Measurements from ENCODE around the gene MND1. TPM values are rescaled to one million over a fixed set of nuclear protein-coding genes. Genes with fewer than 3 reads are reported as not detected.

MND1 gene
- total RNA-seq, 2 experiments from 2014 or later, result 59.4 to 101 TPM

- no peaks in the 10 kb centered on the region for H4K20me1 ChIP-seq (ENCODE audit: insufficient read depth, low read length)
- H3K36me3 ChIP-seq (ENCODE audit: insufficient read depth, low read length), result peaks cover 47% of the 10 kb centered on the region
- H2AFZ ChIP-seq (ENCODE audit: low read length), result peak overlapping the region; percentile 83; the same call in 1 of the 2 replicates
- intact Hi-C loops (cut with micrococcal nuclease; ENCODE audit: unreplicated experiment), result no loop called here
- H3K4me3 ChIP-seq (ENCODE audit: low read depth, low read length, poor library complexity, severe bottlenecking), result peak overlapping the region; percentile 62
- DNase-seq (ENCODE audit: low spot score), result peak; percentile 43
- POLR2A ChIA-PET, result interaction anchor here (0.7 to 2.6 kb wide), 11 partner anchors 11 to 130 kb away, joined by 3 to 10 read pairs (median 4); partner anchors contain the start of gene TMEM131L
- peaks cover 51% of the 10 kb centered on the region for H3K4me1 ChIP-seq (ENCODE audit: insufficient read depth, low read length, poor library complexity, severe bottlenecking)
- no TSS peak for BruUV-seq (replicated peaks)
- H3K9me2 ChIP-seq (ENCODE audit: insufficient read depth, low read length), result no peaks in the 10 kb centered on the region
- CTCF ChIA-PET (ENCODE audit: unreplicated experiment), result no interaction called here
- no peaks in the 10 kb centered on the region for H3K79me2 ChIP-seq (ENCODE audit: insufficient read depth, low read depth, low read length)
- H3K27ac ChIP-seq (ENCODE audit: low read depth, low read length, poor library complexity, severe bottlenecking), result peak overlapping the region; percentile 82
- H3K9me3 ChIP-seq (ENCODE audit: low read length), result no peaks in the 10 kb centered on the region
- no peak for TF ChIP-seq CTCF (conservative IDR thresholded peaks at IDR 0.05; ENCODE audit: low read length)
- TF ChIP-seq EZH2phosphoT487 (IDR thresholded peaks at IDR 0.05; ENCODE audit: borderline replicate concordance, low read depth, low read length), result no peak
- peak overlapping the region; percentile 82 for H3K4me2 ChIP-seq (ENCODE audit: low read length)
Observed at GRCh38 chr4:153418558-153418957, 74.1 kb downstream of the MND1 start.

- H3K79me2 ChIP-seq (ENCODE audit: insufficient read depth, low read depth, low read length), result no peaks in the 10 kb centered on the region
- no peaks in the 10 kb centered on the region for H3K9me2 ChIP-seq (ENCODE audit: insufficient read depth, low read length)
- peak overlapping the region; percentile 82 for H3K4me2 ChIP-seq (ENCODE audit: low read length)
- H3K4me3 ChIP-seq (ENCODE audit: low read depth, low read length, poor library complexity, severe bottlenecking), result peak overlapping the region; percentile 62
- peak overlapping the region; percentile 83; the same call in 1 of the 2 replicates for H2AFZ ChIP-seq (ENCODE audit: low read length)
- BruUV-seq (replicated peaks), result TSS peak; percentile 41
- ChIA-PET CTCF (ENCODE audit: unreplicated experiment) (interaction anchor here (0.6 kb wide), 1 partner anchor 37 kb away, joined by 3 read pairs; no protein-coding TSS in a partner anchor), POLR2A (interaction anchor here (0.5 to 2.6 kb wide), 11 partner anchors 10 to 335 kb away, joined by 3 to 10 read pairs (median 5); partner anchors contain the start of gene TMEM131L)
- peak; percentile 68 for DNase-seq (ENCODE audit: low spot score)
- peaks cover 51% of the 10 kb centered on the region for H3K4me1 ChIP-seq (ENCODE audit: insufficient read depth, low read length, poor library complexity, severe bottlenecking)
- H3K27ac ChIP-seq (ENCODE audit: low read depth, low read length, poor library complexity, severe bottlenecking), result peak overlapping the region; percentile 82
- TF ChIP-seq EZH2phosphoT487 (IDR thresholded peaks at IDR 0.05; ENCODE audit: borderline replicate concordance, low read depth, low read length) (no peak), CTCF (conservative IDR thresholded peaks at IDR 0.05; ENCODE audit: low read length) (no peak)
- no peaks in the 10 kb centered on the region for H4K20me1 ChIP-seq (ENCODE audit: insufficient read depth, low read length)
- no peaks in the 10 kb centered on the region for H3K9me3 ChIP-seq (ENCODE audit: low read length)
- intact Hi-C loops (cut with micrococcal nuclease; ENCODE audit: unreplicated experiment), result no loop called here
- H3K36me3 ChIP-seq (ENCODE audit: insufficient read depth, low read length), result peaks cover 42% of the 10 kb centered on the region
Observed at GRCh38 chr4:153419029-153419428, 74.5 kb downstream of the MND1 start.

GRCh38 chr4:153419673-153420278 lies 75.3 kb downstream of the MND1 start:
- intact Hi-C loops (cut with micrococcal nuclease; ENCODE audit: unreplicated experiment), result no loop called here
- Histone ChIP-seq H3K4me1 (ENCODE audit: insufficient read depth, low read length, poor library complexity, severe bottlenecking) (peaks cover 57% of the 10 kb centered on the region), H3K79me2 (ENCODE audit: insufficient read depth, low read depth, low read length) (no peaks in the 10 kb centered on the region; the same call in 1 of the 2 replicates), H3K9me2 (ENCODE audit: insufficient read depth, low read length) (no peaks in the 10 kb centered on the region), H3K27ac (ENCODE audit: low read depth, low read length, poor library complexity, severe bottlenecking) (peak overlapping the region; percentile 82), H3K9me3 (ENCODE audit: low read length) (no peaks in the 10 kb centered on the region), H3K4me2 (ENCODE audit: low read length) (peak overlapping the region; percentile 82), H3K4me3 (ENCODE audit: low read depth, low read length, poor library complexity, severe bottlenecking) (peak overlapping the region; percentile 62), H4K20me1 (ENCODE audit: insufficient read depth, low read length) (no peaks in the 10 kb centered on the region), H2AFZ (ENCODE audit: low read length) (peak overlapping the region; percentile 83), H3K36me3 (ENCODE audit: insufficient read depth, low read length) (peaks cover 35% of the 10 kb centered on the region)
- DNase-seq (ENCODE audit: low spot score), result peak; percentile 68
- CTCF ChIA-PET (ENCODE audit: unreplicated experiment), result interaction anchor here (0.6 kb wide), 1 partner anchor 37 kb away, joined by 3 read pairs; no protein-coding TSS in a partner anchor
- POLR2A ChIA-PET, result interaction anchor here (0.6 to 2.6 kb wide), 11 partner anchors 18 to 336 kb away, joined by 3 to 10 read pairs (median 6); partner anchors contain the start of gene TMEM131L
- TF ChIP-seq EZH2phosphoT487 (IDR thresholded peaks at IDR 0.05; ENCODE audit: borderline replicate concordance, low read depth, low read length) (no peak), CTCF (conservative IDR thresholded peaks at IDR 0.05; ENCODE audit: low read length) (no peak)
- BruUV-seq (replicated peaks), result no TSS peak

Measured in OCI-LY7 (cell line).